GM12878 (cell line): ENCODE results near the gene ZFPM1. TPM values are rescaled to one million over a fixed set of nuclear protein-coding genes. Genes with fewer than 3 reads are reported as not detected.

Experiments used
- ATAC-seq: fragments of 200-7000 bp; cut with Tn5 transposase; 3 replicates; pipeline ENCODE4 v1.9.1; 2020; ENCODE audit warnings: mild to moderate bottlenecking, moderate library complexity
- BruUV-seq: library from RNA; stranded (reverse); fragments of 400-500 nt; replicated peaks from 2 replicates; lab custom pipeline; 2021; lab: Mats Ljungman, UMichigan
- CTCF ChIA-PET: fragments of 300-600 bp; sonication (Branson Sonifier 250); formaldehyde crosslinking; extraction: SDS; loops from one replicate; lab custom pipeline; 2021; ENCODE audit warnings: inconsistent platforms; lab: Yijun Ruan, JAX
- POLR2A ChIA-PET: fragments of 350-600 bp; formaldehyde crosslinking; extraction: SDS; loops from one replicate; lab custom pipeline; 2021; ENCODE audit warnings: inconsistent platforms; lab: Charles Lee
- RAD21 ChIA-PET: fragments of 300-600 bp; sonication (Branson Sonifier 250); formaldehyde crosslinking; loops from one replicate; lab custom pipeline; 2023; ENCODE audit warnings: antibody characterized with exemption; ENCODE audit not compliant: unreplicated experiment; lab: Charles Lee
- SMC1A ChIA-PET: fragments of 300-600 bp; sonication (Branson Sonifier 250); formaldehyde crosslinking; loops from one replicate; lab custom pipeline; 2023; ENCODE audit not compliant: unreplicated experiment, uncharacterized antibody; lab: Charles Lee
- DNase-seq: peaks from one replicate; pipeline ENCODE4 v3.0.0-alpha.2; 2011; ENCODE audit warnings: low read depth, low spot score
- FAIRE-seq: peaks from 3 replicates; lab custom pipeline; 2011; peaks lifted over from hg19 to GRCh38; lab: Jason Lieb, UNC
- H2AFZ ChIP-seq: 2 replicates; pipeline ENCODE4 v1.6.0; 2011; ENCODE audit warnings: low read depth, low read length, control low read depth; ENCODE audit not compliant: control insufficient read depth
- H3K27ac ChIP-seq: 2 replicates; pipeline ENCODE4 v1.5.1; 2011; ENCODE audit warnings: control low read depth; ENCODE audit not compliant: control insufficient read depth, insufficient read depth
- H3K27me3 ChIP-seq, 2 experiments: replicated peaks in 1 of 2; 2 replicates each; pipeline versions ENCODE4 v1.6.0 to v1.6.1; 2011; ENCODE audit warnings: low read length in 1 of 2; ENCODE audit not compliant: control insufficient read depth in 2 of 2, insufficient read depth in 2 of 2
- H3K36me3 ChIP-seq, 2 experiments: 2 replicates each; pipeline ENCODE4 v1.5.1; 2011; ENCODE audit warnings: low read length in 1 of 2; ENCODE audit not compliant: control insufficient read depth in 2 of 2, insufficient read depth in 2 of 2
- H3K4me1 ChIP-seq: 2 replicates; pipeline ENCODE4 v1.6.1; 2011; ENCODE audit warnings: mild to moderate bottlenecking, low read length, moderate library complexity, mixed read lengths; ENCODE audit not compliant: control insufficient read depth, insufficient read depth
- H3K4me2 ChIP-seq: 2 replicates; pipeline ENCODE4 v1.6.0; 2011; ENCODE audit warnings: control low read depth; ENCODE audit not compliant: control insufficient read depth, insufficient read depth
- H3K4me3 ChIP-seq: fragments of 200-600 bp; sonication (generic); 2 replicates; pipeline ENCODE4 v1.5.1; 2016
- H3K79me2 ChIP-seq: 2 replicates; pipeline ENCODE4 v1.6.0; 2011; ENCODE audit warnings: low read length; ENCODE audit not compliant: control insufficient read depth, insufficient read depth
- H3K9ac ChIP-seq: 2 replicates; pipeline ENCODE4 v1.8.0; 2011; ENCODE audit warnings: low read length, control low read depth, mixed read lengths; ENCODE audit not compliant: control insufficient read depth, insufficient read depth
- H3K9me3 ChIP-seq: replicated peaks from 3 replicates; pipeline ENCODE4 v1.5.1; 2011; ENCODE audit warnings: mild to moderate bottlenecking, low read length; ENCODE audit not compliant: control insufficient read depth, insufficient read depth
- H4K20me1 ChIP-seq: 2 replicates; pipeline ENCODE4 v1.6.0; 2011; ENCODE audit not compliant: control insufficient read depth, insufficient read depth
- ATF7 ChIP-seq: fragments of 450-650 bp; IDR thresholded peaks from 2 replicates; pipeline ENCODE4 v1.6.1; 2016; ENCODE audit warnings: low read depth, mild to moderate bottlenecking
- BCL3 ChIP-seq: IDR thresholded peaks from 2 replicates; pipeline ENCODE4 v1.6.1; 2011; ENCODE audit warnings: borderline replicate concordance, low read depth, mild to moderate bottlenecking, moderate library complexity, low read length; ENCODE audit not compliant: insufficient read depth, poor library complexity, severe bottlenecking
- BCLAF1 ChIP-seq: fragments of 450-650 bp; IDR thresholded peaks from 2 replicates; pipeline ENCODE4 v1.6.1; 2017; ENCODE audit warnings: antibody characterized with exemption, mild to moderate bottlenecking, moderate library complexity
- BMI1 ChIP-seq: fragments of 450-650 bp; IDR thresholded peaks from 2 replicates; pipeline ENCODE4 v1.6.1; 2016; ENCODE audit warnings: mild to moderate bottlenecking, moderate library complexity, borderline replicate concordance
- CBX5 ChIP-seq: sonication (generic); IDR thresholded peaks from 2 replicates; pipeline ENCODE4 v1.6.1; 2016; ENCODE audit warnings: low read depth, moderate library complexity, mild to moderate bottlenecking, inconsistent platforms
- CEBPB ChIP-seq, 2 experiments: fragments of 150-350 bp in 1 of 2; IDR thresholded peaks; 2 replicates each; pipeline ENCODE4 v1.6.1; 2012 to 2014; ENCODE audit warnings: low read depth in 2 of 2, low read length in 2 of 2, borderline replicate concordance in 1 of 2, inconsistent platforms in 1 of 2
- CHD4 ChIP-seq: fragments of 200-600 bp; sonication (generic); IDR thresholded peaks from 2 replicates; pipeline ENCODE4 v1.6.1; 2016; ENCODE audit warnings: mild to moderate bottlenecking
- ETV6 ChIP-seq, 2 experiments: fragments of 450-650 bp in 1 of 2; IDR thresholded peaks in 1 of 2; conservative IDR thresholded peaks in 1 of 2; 2 replicates each; pipeline ENCODE4 v1.6.1; 2014; ENCODE audit warnings: antibody characterized with exemption in 1 of 2, borderline replicate concordance in 1 of 2, low read depth in 1 of 2, mild to moderate bottlenecking in 1 of 2, moderate library complexity in 1 of 2
- GABPA ChIP-seq: IDR thresholded peaks from 2 replicates; pipeline ENCODE4 v1.6.1; 2014; ENCODE audit warnings: antibody characterized with exemption, low read depth, mild to moderate bottlenecking, inconsistent platforms
- HCFC1 ChIP-seq: fragments of 150-350 bp; IDR thresholded peaks from 2 replicates; pipeline ENCODE4 v1.6.1; 2014; ENCODE audit warnings: low read length
- JUND ChIP-seq: IDR thresholded peaks from 2 replicates; pipeline ENCODE4 v1.6.1; 2012; ENCODE audit warnings: low read depth, mild to moderate bottlenecking, low read length, improper control_type of control experiment, moderate library complexity
- MTA2 ChIP-seq: fragments of 450-650 bp; IDR thresholded peaks from 2 replicates; pipeline ENCODE4 v1.6.1; 2016; ENCODE audit warnings: low read depth, mild to moderate bottlenecking, moderate library complexity
- NFXL1 ChIP-seq: fragments of 450-650 bp; IDR thresholded peaks from 2 replicates; pipeline ENCODE4 v1.6.1; 2017; ENCODE audit warnings: antibody characterized with exemption, mild to moderate bottlenecking, borderline replicate concordance
- PBX3 ChIP-seq: IDR thresholded peaks from 2 replicates; pipeline ENCODE4 v1.6.1; 2011; ENCODE audit warnings: mild to moderate bottlenecking, low read depth, low read length, moderate library complexity; ENCODE audit not compliant: insufficient replicate concordance
- SMARCA5 ChIP-seq: fragments of 450-650 bp; IDR thresholded peaks from 2 replicates; pipeline ENCODE4 v1.6.1; 2017; ENCODE audit warnings: mild to moderate bottlenecking
- TCF7 ChIP-seq: IDR thresholded peaks from 2 replicates; pipeline ENCODE4 v1.6.1; 2014; ENCODE audit warnings: antibody characterized with exemption, borderline replicate concordance
- WGBS: methylation state at CpG from one replicate; pipeline ENCODE4 v1.1.6; 2016; ENCODE audit warnings: low lambda C conversion rate; ENCODE audit not compliant: insufficient replicate concordance, insufficient coverage; ENCODE audit errors: missing lambda C conversion rate; 5-methylcytosine and 5-hydroxymethylcytosine counted together
- in situ Hi-C: fragments of 300-500 bp; cut with MboI; formaldehyde crosslinking; loops from 9 replicates; pipeline ENCODE4 v1.14.3; 2018; ENCODE audit warnings: mixed read lengths
- intact Hi-C: fragments of 100-400 bp; cut with micrococcal nuclease; formaldehyde crosslinking; loops from one replicate; pipeline ENCODE4 v1.14.2; 2022; ENCODE audit not compliant: unreplicated experiment
- polyA plus RNA-seq, 11 experiments: library from polyadenylated mRNA; depleted of rRNA in 4 of 11; unstranded in 6 of 11; stranded (reverse) in 5 of 11; fragments of >200 nt; fragmentation: Nextera tagmentation in 4 of 11; fragmentation: Illumina TruSeq in 1 of 11; extraction: Ambion mirVana in 4 of 11; extraction: Trizol in 1 of 11; gene quantifications; 1 replicate in 1 of 11; 2 replicates in 10 of 11; pipeline versions ENCODE4 v1.2.1 to v1.2.3, GENCODE V29; 2011 to 2016; ENCODE audit warnings: inconsistent platforms in 2 of 11, missing spikeins in 2 of 11, low read depth in 1 of 11
- total RNA-seq, 4 experiments: library from RNA; depleted of rRNA in 3 of 4; stranded (reverse); fragments of >200 nt in 3 of 4; fragmentation: Illumina TruSeq in 1 of 4; extraction: Trizol in 1 of 4; gene quantifications; 2 replicates each; pipeline versions ENCODE4 v1.2.1 to v1.2.3, GENCODE V29; 2013 to 2021

ZFPM1 gene
- total and polyA plus RNA-seq, 10 of the 15 experiments (the other 5 are each of a cell fraction or from before 2014, with no cell fraction given) = 0.02 to 5.1 (median 0.30) TPM

GRCh38 chr16:88411951-88412576 is 41.0 kb upstream of the ZFPM1 start:
- Histone ChIP-seq H3K4me1 (no peaks in the 10 kb centered on the region), H3K9me3 (no peaks in the 10 kb centered on the region), H3K4me3 (no peak overlapping the region), H3K4me2 (no peak overlapping the region), H3K79me2 (no peaks in the 10 kb centered on the region), H4K20me1 (no peaks in the 10 kb centered on the region), H3K27me3 (no peaks in the 10 kb centered on the region), H2AFZ (no peak overlapping the region), H3K27ac (no peak overlapping the region), H3K9ac (no peak overlapping the region), H3K36me3 (no peaks in the 10 kb centered on the region)
- in situ Hi-C loops = no loop called here
- DNase-seq (no peak), FAIRE-seq (no peak), ATAC-seq (no peak)
- RAD21 ChIA-PET = no interaction called here
- no TSS peak for BruUV-seq
- WGBS = 64% methylated on average over 13 of the region's 18 CpGs
- CTCF ChIA-PET = no interaction called here
- POLR2A ChIA-PET = no interaction called here
- SMC1A ChIA-PET = no interaction called here
- TF ChIP-seq GABPA (no peak), SMARCA5 (peak; percentile 98), BMI1 (no peak), MTA2 (no peak), BCL3 (no peak), CBX5 (no peak), ATF7 (no peak), JUND (no peak), TCF7 (no peak), HCFC1 (no peak), CEBPB (IDR thresholded peaks at IDR 0.05; ENCODE audit: borderline replicate concordance in 1 of 2, low read depth in 2 of 2, low read length in 2 of 2) (no peak), ETV6 (conservative IDR thresholded peaks at IDR 0.05 in 1 of 2, IDR thresholded peaks at IDR 0.05 in 1 of 2; ENCODE audit: borderline replicate concordance in 1 of 2, low read depth in 1 of 2) (no peak), CHD4 (no peak), BCLAF1 (no peak), NFXL1 (peak; percentile 65; the same call in 1 of the 2 replicates), PBX3 (no peak)
- intact Hi-C loops = no loop called here
